Dermis microvascular lymphatic vessel endothelial cell (primary cell): Measurements from ENCODE around the gene FMN2. TPM values are rescaled to one million over a fixed set of nuclear protein-coding genes. Genes with fewer than 3 reads are reported as not detected.
"Not testable (repeated sequence)": the region's sequence is repeated elsewhere in the genome, so short reads cannot be mapped to it uniquely, and the experiment has no call there.

Source experiments
- DNase-seq, 2 donors: peaks; one replicate each; pipeline versions ENCODE4 v3.0.0 to v3.0.0-alpha.2; 2010; ENCODE audit warnings: low read depth in 2 of 2
- total RNA-seq: library from RNA; depleted of rRNA; stranded (reverse); fragments of >200 nt; gene quantifications from 2 replicates; pipeline ENCODE4 v1.2.1, GENCODE V29; 2014

Gene FMN2
- total RNA-seq, 1 donor from 2014 or later = not detected

DNA sequence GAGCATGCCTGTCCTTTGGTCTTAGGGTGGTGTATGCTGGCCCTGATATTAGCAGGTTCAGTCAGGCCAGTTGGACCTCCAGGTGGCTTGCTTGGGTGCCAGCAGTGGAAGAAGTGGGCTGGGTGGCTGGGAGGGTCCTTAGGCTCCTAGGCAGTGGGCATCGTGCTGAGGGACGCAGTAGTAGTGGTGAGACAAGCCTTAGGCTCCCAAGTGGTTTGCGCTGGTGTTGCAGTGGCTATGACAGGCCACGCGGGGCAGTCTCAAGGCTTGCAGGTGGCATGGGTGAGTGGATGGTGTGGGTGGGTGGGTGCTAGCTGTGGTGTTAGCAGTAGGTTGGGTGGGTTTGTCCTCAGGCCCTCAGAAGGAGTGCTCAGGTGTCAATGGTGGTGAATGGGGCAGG is 162.3 kb downstream of the FMN2 start:
- no peak for DNase-seq

GRCh38 chr1:240254778-240255291 is 163.2 kb downstream of the FMN2 start:
- DNase-seq = no peak

GRCh38 chr1:240255922-240256321 is 164.2 kb downstream of the FMN2 start:
- no peak for DNase-seq

DNA sequence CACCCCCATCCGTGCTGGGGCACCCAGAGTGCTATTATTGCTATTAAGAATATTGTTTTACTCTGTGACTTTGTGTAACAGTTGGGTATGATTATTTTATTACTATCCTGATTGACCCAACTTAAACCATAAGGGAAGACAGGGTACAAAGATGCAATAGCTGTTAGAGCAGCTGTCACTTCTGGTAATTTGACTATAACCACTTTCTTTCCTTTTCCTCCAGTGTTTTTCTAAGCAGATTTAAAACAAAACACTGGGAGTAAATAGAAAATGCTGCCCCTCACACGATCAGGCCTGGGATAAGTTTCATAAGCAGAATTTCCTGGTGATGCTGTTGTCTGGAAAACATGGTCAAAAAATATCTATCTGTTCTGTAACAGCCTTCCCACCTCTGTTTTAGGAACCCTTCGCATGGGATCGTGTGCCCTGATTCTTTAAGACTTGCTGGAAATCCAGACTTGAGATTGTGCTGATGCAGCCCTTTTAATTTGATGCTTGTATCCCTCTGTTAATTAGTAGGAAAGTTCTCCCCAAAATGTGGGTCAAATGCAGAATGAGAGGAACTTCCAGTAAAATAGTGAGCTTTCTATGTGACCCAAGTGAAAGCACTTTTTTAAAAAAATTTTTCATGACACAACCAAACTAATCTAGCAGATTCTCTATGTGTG is 165.3 kb downstream of the FMN2 start:
- no peak for DNase-seq

DNA sequence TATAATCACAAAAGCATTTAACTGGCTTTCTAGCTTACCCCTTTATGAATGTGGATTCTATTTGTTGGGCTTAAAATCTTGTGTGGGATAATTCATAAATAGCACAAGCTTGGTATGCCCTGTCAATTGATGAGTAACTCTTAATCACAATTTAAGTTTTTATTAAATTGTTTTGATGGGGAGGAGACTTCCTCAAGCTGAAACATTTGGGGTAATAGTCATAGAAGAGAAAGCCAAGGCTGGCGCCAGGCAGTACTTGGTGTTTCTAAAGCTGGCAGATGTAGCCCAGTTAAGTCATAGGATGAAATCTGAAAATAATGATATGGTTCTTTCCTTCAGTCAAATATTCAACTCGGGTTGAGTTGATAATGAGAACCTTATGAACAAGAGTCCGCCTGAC is 167.2 kb downstream of the FMN2 start:
- no peak for DNase-seq

- not testable (repeated sequence) for DNase-seq
These were observed 172.8 kb downstream of the FMN2 start for GRCh38 chr1:240264494-240264893.

GRCh38 chr1:240271081-240271480 is 179.4 kb downstream of the FMN2 start:
- DNase-seq = no peak

- DNase-seq = no peak
These were observed 182.9 kb downstream of the FMN2 start for GRCh38 chr1:240274569-240274968.

DNA sequence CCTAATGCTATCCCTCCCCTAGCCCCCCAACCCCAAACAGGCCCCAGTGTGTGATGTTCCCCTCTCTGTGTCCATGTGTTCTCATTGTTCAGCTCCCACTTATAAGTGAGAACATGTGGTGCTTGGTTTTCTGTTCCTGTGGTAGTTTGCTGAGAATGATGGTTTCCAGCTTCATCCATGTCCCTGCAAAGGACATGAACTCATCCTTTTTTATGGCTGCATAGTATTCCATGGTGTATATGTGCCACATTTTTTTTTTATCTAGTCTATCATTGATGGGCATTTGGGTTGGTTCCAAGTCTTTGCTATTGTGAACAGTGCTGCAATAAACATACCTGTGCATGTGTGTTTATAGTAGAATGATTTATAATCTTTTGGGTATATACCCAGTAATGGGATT is 183.5 kb downstream of the FMN2 start:
- DNase-seq = not testable (repeated sequence)

DNA sequence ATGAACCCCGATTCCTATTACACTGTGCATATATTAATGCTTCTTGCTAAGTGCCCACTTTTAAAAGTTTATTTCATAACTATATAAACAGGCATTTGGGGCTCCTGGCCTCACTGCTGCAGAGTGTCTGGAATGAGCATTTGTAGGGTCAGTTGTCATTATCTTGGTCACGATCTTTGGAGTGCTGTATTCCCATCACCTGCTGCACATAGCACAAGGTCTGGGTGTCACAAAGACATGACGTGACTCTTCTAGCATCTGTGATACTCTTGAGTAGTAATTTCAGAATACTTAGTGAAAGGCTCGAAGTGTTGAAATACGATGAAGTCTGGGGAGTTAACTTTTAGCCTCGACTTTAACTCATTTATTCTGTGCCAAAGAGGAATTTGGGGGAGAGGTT is 186.4 kb downstream of the FMN2 start:
- no peak for DNase-seq

- no peak for DNase-seq
These were observed 189.1 kb downstream of the FMN2 start for GRCh38 chr1:240280560-240281322.

DNA sequence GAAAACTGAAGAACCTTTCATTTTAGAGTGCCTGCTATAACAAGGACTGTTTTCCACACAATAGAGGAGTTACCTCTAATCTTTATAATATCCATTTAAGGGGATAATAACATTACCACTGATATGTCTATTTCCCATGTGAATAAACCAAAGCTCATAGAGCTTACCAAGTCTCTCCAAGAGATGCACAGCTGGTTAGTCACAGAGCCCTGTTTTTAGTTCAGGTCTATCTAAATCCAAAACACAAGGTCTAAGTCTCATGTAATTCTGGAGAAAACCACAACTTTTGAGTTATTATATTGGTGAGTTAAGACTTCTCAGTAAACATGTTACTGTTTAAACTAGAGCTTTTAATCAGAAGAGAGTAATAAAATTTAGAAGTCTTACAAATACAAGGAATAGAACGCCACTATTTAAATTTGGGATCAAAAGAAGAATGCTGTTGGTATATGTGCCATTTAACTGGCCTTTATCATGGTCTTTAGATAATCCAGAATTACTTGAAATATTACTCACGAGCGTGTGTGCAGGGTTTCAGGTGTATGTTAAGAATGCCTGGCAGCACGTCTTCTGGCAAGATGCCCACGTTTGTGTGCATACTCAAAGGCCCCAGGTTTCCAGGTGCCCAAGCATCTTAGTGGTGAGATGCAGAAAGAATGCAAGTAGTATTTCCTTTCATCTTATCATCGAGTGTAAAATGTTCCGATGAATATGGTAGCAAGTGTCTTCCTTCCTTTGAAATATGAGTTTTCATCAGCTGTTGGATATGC is 190.6 kb downstream of the FMN2 start:
- DNase-seq = no peak

DNA sequence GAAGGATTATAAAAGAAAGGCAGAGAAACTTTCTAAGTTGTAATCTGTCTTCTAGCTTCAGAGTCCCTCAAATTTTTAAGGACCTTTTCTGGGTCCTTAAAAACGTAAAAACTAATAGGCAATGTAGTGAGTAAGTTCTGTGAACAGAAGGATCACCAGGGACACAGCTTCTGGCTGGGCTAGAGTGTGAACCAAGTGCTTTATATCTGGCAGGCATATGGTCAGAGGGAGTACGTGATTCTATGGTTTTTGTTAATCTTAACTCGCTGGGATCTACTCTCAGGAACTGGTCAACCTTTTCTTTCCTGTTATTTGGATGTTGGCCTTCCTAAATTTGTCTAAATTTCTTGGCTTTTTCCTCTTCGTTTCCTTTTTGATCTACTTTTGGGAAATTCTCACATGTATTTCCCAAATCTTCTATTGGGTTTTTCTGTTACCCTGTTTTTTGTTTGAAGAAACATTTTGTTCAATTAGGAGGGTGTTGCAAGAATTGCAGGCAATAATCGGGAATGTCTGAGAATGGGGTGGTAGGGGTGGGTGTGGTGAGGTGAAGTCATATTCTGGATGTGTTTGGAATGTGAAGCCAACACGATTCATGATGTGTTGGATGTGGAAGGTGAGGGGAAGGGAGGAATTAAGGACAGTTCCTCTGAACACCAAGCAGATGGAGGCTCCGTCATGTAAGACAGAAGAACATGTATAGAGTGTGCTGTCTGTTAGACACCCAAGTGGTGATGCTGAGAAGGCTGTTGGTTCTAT is 193.2 kb downstream of the FMN2 start:
- no peak for DNase-seq

DNA sequence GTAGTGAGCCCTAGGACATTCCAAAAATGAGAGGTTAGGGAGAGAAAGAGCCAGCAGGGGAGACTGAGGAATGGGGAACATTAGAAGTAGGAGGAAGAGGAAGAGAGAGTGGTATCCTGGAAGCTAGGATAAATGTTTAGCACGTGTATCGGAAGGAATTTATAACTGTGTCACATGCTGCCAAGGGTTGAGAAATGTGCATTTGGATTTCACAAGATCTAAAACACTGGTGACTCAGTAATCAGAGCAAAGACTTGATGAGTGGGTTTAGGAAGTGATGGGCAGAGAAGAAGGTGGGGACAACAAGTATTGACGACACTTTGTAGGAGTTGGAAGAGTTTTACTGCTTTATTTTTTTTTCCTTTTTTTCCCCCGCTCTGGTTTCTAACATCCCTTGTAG is 193.9 kb downstream of the FMN2 start:
- DNase-seq = no peak

- DNase-seq = no peak
These were observed 196.0 kb downstream of the FMN2 start for GRCh38 chr1:240287722-240288121.

GRCh38 chr1:240293706-240294105 is 202.0 kb downstream of the FMN2 start:
- DNase-seq = no peak

GRCh38 chr1:240294566-240294965 is 202.9 kb downstream of the FMN2 start:
- no peak for DNase-seq

- DNase-seq = no peak
These were observed 204.1 kb downstream of the FMN2 start for GRCh38 chr1:240295811-240296210.

DNA sequence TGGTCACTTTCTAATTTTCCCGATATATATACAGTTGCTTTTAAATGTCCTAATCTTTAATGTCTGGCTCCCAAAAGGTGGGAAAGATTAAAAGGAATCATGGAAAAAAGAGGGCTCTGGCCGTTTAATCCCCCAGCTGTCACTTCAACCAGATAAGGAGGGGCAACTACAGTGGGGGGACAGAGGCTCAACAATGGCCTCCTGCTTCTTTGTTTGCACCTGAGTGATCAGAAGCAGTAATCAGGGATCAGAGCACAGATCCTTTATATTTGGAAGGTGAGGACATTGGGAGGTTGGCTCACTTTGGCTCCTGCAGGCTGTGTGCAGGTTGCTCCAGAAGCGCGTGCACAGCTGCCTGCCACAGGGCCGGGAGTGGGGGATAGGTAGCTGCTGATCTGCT is 212.8 kb downstream of the FMN2 start:
- DNase-seq = no peak

- no peak for DNase-seq
These were observed 215.0 kb downstream of the FMN2 start for GRCh38 chr1:240306673-240307072.

DNA sequence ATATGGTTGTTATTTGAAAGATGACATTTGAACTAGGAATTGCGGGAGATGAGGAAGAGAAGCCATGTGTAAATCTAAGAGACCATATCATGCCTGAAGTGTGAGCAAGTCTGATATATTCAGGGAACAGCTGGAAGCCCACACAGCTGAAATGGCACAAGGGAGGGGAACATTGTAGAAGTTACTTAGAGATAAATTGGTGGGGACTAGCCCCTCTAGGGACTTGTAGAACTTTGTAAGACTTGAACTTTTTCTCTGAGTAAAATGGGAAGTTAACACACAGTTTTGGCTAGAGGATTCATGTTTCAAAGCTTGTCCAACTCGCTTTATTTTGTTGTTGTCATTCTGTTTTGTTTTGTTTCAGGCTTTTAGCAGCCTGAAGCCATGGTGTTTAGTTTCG is 216.4 kb downstream of the FMN2 start:
- DNase-seq = no peak

DNA sequence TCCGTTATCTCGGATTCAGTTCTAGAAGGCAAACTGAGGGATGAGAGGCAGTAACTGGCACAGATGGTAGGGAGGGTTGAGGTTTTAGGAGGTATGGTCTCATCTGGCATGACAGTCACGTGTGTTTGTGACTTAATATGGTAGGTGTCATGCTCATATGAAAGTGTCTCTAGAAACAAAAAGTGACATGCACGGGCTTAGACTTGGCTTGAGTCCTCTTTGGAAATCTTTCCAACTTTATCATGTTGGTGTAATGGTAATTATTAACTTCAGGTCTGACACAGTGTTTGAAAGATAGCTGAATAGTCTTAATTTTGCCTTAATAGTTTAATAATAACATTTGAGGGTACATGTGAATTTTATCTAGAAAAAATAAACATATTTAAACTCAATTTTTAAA is 218.1 kb downstream of the FMN2 start:
- DNase-seq = no peak
